ENCODE data around the gene HOXA13.

Gene HOXA13

GRCh38 chr7:27146491-27147198, 53.2 kb downstream of the HOXA13 start:
- no peak for DNase-seq

DNA sequence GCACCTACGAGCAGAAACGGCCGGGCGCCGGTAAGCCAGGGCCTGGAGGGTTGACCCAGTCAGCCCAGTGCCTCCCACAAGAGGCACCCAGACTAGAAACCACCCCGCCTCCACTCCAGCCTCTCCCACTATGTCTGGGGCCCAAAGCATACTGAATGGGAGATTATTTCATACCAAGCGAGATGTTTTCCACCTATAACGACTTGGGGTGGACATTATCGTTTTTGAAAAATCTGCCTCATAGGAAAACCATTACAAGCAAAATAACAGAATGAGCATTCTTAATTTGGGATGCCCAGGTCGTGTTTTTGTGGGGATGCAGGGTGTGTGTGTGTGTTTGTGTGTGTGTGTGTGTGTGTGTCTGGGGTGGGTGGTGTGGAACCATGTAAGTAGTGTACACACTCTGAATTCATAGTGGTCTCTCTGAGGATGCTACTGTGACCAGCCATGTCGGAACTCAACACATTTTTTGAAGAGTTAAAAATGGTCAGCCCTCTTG, 53.9 kb downstream of the HOXA13 start:
- no peak for DNase-seq

DNA sequence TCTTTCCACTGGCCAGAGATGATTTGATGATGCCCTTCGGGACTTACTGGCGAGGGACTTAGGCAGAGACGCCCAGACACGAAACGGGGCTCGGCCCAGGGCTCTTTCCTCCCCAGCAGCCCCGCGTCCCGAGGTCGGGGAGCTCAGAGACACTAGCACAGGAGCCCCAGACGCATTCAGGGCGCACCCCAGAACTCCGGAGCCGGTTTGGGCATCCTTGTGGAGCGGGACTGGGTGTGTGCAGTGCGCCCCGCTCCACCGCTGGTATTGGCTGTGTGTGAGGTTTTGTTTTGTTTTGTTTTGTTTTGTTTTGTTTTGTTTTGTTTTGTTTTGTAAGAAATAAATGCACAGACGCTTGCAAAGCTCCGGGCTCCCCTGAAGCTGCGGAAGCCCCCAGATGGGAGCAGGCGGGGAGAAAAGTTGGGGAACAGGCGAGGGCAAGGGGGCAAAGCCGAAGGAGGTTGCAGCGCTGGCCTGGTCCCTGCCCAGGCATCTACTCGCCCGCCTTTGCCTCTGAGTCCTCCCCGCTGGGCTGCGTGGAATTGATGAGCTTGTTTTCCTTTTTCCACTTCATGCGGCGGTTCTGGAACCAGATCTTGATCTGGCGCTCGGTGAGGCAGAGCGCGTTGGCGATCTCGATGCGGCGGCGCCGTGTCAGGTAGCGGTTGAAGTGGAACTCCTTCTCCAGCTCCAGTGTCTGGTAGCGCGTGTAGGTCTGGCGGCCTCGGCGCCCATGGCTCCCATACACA, 54.6 kb downstream of the HOXA13 start:
- DNase-seq = no peak

- no peak for DNase-seq
Measured at GRCh38 chr7:27144781-27145164, 55.1 kb downstream of the HOXA13 start.

Measured in COR-L47 (cell line).